Fibroblast of skin of abdomen (primary cell): Measurements from ENCODE around the gene C11orf24.
"Not testable (repeated sequence)": the region's sequence is repeated elsewhere in the genome, so short reads cannot be mapped to it uniquely, and the experiment has no call there.

Source experiments
- DNase-seq: peaks from one replicate; pipeline ENCODE4 v3.0.0-alpha.2; 2013

Gene C11orf24

GRCh38 chr11:68298659-68299516 lies 27.1 kb upstream of the C11orf24 start:
- no peak for DNase-seq

GRCh38 chr11:68297812-68298658 lies 26.3 kb upstream of the C11orf24 start:
- DNase-seq, result peak; percentile 57

- no peak for DNase-seq
Measured at GRCh38 chr11:68297494-68297811, 25.7 kb upstream of the C11orf24 start.

- no peak for DNase-seq
Measured at GRCh38 chr11:68297052-68297378, 25.2 kb upstream of the C11orf24 start.

- DNase-seq, result no peak
Measured at GRCh38 chr11:68296344-68297051, 24.7 kb upstream of the C11orf24 start.

GRCh38 chr11:68295940-68296339 lies 24.2 kb upstream of the C11orf24 start:
- DNase-seq, result no peak

- DNase-seq, result no peak
Measured at GRCh38 chr11:68295271-68295670, 23.5 kb upstream of the C11orf24 start.

- DNase-seq, result no peak
Measured at GRCh38 chr11:68293708-68294107, 21.9 kb upstream of the C11orf24 start.

GRCh38 chr11:68289456-68289855 lies 17.7 kb upstream of the C11orf24 start:
- no peak for DNase-seq

GRCh38 chr11:68287419-68287818 lies 15.6 kb upstream of the C11orf24 start:
- no peak for DNase-seq

GRCh38 chr11:68284588-68284987 lies 12.8 kb upstream of the C11orf24 start:
- not testable (repeated sequence) for DNase-seq

GRCh38 chr11:68282861-68283230 lies 11.1 kb upstream of the C11orf24 start:
- no peak for DNase-seq

GRCh38 chr11:68282141-68282860 lies 10.5 kb upstream of the C11orf24 start:
- no peak for DNase-seq

GRCh38 chr11:68279676-68280075 lies 7.9 kb upstream of the C11orf24 start:
- no peak for DNase-seq

- DNase-seq, result no peak
Measured at GRCh38 chr11:68276861-68277260, 5.1 kb upstream of the C11orf24 start.

- no peak for DNase-seq
Measured at GRCh38 chr11:68275721-68276507, 4.1 kb upstream of the C11orf24 start.

- no peak for DNase-seq
Measured at GRCh38 chr11:68274306-68274705, 2.5 kb upstream of the C11orf24 start.

- no peak for DNase-seq
Measured at GRCh38 chr11:68273026-68273738, 1.4 kb upstream of the C11orf24 start.

GRCh38 chr11:68271023-68271780 lies 571 bp downstream of the C11orf24 start:
- DNase-seq, result peak; percentile 80
